HG03095 (cell line): ENCODE results near the gene SELENOS.
A peak's percentile ranks its signal among the peaks of the same experiment; 100 is the strongest.

Experiments
- ATAC-seq: cut with Tn5 transposase; IDR thresholded peaks from one replicate; pipeline ENCODE4 v1.9.1; 2021; ENCODE audit warnings: moderate library complexity; ENCODE audit not compliant: unreplicated experiment

The SELENOS gene, protein sequence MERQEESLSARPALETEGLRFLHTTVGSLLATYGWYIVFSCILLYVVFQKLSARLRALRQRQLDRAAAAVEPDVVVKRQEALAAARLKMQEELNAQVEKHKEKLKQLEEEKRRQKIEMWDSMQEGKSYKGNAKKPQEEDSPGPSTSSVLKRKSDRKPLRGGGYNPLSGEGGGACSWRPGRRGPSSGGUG

GRCh38 chr15:101277038-101277822, at the start of gene SELENOS:
Gene SELENOS, minus strand, starts transcription at chr15:101277485. Its CDS starts 68 bp downstream, at chr15:101277417.
- ATAC-seq = peak; percentile 92

- ATAC-seq = no peak
These were observed 49.3 kb upstream of the SELENOS start for GRCh38 chr15:101326462-101327146.

DNA sequence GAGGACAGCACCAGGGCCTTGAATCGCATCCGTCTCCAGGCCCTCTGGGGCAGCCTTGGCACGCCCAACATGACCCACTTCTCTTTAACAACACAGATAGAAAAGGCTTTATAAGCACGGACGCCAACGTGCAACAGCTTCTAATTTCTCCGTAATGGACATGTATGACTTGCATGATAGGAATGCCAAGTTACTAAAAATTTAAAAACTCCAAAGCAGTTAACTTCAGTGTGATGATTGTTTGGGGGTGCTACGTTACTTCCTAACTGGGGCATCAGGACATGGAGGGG, 48.7 kb upstream of the SELENOS start:
- no peak for ATAC-seq

DNA sequence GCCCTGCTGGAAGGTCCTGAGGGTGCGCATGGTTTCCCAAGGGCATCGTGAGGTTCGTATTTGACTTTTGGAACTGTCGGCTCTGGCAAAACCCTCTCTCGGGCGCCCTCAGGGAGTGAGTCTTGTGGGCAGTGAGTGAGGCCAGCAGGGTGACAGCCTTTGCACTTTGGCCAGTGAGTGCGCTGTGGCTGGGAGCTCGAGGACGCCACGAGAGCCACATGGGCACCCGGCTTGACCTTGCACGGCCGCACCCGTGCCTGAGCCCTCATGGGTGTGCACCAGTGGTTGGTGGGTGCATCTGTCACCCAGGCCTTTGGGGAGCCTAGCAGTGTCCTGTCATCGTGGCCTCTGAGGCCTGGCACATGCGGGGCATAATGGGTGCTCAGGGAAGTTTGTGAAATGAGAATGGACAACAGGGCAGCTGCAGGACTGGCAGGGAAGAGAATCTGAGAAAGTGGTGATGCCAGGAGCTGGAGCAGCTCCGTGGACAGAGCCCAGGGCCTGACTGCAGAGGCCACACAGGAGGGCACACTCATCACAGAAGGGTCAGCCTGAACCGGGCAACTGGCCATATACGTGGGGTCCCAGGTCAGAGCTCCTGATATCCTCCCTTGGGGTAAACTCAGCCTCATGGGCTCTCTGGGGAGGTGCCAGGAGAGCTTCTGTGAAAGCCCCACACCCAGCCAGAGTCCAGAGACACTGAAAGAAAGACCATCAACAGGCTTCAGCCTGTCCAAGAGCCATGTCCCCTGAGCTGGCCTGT, 48.2 kb upstream of the SELENOS start:
- no peak for ATAC-seq

GRCh38 chr15:101324524-101325177, 47.4 kb upstream of the SELENOS start:
- ATAC-seq = no peak

GRCh38 chr15:101323793-101324523, 46.7 kb upstream of the SELENOS start:
- no peak for ATAC-seq

DNA sequence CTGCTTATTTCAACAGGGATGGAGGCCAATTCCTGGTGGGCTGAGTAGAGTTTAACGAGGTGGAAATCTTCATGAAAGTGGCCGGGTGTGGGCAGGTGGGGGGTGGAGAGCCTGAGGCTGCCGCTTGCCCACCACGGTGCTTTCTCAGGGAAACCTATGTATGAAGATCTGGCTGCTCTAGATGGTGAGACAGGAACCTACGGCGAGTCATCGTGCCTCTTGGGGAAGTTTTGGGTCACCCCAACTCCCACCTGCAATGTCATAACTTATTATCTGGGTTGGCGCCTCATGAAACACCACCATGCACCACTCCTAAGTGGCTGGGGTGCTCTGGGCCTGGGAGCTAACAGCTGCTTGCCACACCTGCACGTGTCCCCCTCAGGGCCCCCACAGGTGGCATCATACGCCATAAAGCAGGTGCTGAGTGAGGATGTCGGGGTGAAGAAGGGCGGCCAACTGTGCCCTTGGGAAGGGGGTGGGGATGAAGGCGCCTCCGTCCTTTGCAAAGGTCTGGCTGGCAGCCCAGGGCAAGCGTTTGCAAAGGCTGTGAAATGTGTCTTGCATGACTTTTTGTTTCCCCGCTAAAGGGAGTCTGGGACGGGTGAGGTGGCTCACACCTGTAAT, 45.7 kb upstream of the SELENOS start:
- no peak for ATAC-seq

GRCh38 chr15:101322016-101322695, 44.9 kb upstream of the SELENOS start:
- no peak for ATAC-seq

DNA sequence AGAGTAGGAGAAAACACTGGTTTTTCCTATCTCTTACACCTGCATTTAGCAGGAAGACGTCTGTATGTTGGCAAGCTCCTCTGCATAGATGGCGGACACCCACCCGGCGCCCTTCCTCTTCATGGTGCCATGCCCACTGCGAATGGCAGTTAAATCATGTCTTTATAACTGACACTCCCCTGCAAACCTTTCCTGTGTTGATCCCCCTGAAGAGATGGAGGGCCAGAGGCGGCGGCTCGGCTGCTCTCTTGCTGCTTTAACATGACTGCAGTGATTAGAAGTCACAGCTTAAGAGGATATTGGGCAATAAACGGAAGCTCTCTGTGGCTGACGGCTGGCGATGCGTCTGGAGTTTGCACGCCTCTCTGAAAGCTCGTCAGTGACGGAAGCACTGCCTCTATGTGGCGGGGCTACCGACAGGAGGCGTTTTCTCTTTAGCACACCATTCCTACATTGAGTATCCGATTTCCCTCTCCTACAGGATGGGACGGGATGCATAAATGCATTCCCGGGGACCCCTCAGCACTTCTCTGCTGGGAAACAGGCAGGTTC, 43.3 kb upstream of the SELENOS start:
- ATAC-seq = no peak

DNA sequence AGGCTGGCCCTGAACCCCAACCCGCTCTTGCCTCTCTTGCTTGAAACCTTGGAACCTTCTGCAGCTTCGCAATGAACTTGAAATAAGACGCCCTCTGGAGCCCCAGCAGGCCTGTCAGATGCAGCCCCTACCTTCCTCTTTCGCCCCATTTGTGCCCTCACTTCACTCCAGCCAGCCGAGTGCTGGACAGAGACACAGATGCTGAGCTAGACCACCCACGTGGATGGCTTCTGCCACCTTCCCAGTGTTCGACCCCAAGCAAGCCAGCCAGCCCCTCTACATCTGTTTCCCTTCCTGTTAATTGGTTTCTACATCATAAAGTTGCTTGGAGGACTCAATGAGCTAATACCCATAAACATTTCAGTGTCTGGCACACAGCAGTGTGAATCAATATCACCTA, 41.6 kb upstream of the SELENOS start:
- no peak for ATAC-seq

DNA sequence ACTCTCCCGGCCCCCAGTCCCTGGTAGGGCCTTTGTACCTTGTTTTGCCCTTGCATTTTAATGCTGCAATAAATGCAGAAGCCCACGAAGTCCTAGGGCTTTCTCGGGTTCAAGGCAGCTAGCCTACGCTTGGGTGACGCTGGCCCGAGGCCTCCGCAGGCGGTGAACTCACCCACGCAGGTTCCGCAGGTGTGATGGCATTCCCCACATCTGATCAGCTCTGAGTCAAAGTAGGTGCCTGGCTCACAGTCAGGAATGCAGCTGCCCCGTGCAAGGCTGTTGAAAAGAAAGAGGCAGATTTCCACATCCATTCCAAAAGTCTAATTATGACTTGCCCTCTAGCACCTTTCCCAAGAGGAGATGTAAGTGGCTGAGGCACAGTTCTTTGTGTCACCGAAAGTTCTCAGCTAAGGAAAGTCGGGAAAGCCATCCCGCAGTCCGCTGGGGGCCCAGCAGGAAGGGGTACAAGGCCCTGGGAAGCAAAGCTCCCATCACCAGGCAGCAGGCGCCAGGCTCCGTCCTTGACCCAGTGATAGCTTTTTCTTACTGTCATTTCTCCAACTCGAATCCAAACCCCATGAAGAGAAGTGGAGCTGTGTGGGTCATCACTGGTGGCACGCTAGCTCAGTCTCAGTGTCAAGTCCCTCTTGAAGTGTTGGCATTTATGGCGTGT, 41.0 kb upstream of the SELENOS start:
- no peak for ATAC-seq

DNA sequence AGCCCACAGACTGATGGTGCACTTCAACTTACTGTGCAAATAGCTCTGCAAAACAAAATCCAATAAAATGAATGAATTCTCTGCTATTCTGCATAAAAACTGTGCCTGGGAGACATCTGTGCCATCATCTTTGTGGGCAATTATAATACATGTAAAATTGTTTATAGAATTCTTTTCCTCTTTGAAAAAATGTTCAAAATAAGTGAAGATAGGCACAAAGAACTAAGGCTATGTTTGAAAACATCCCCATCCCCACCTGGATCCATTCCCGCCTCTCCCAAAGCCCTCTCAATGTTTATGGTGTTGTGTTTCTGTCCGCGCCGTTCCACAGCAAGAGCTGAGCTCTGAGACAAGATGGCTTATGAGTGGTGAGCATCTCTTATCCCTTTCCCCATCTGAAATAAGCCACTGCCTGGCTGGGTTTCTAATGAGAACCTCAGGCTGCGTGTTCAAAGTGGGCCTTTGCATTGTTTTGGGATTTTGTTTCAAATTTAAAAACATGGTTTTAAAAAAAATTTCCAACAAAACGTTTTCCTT, 40.1 kb upstream of the SELENOS start:
- ATAC-seq = no peak

- no peak for ATAC-seq
These were observed 39.2 kb upstream of the SELENOS start for GRCh38 chr15:101316529-101316928.

- ATAC-seq = no peak
These were observed 38.5 kb upstream of the SELENOS start for GRCh38 chr15:101315736-101316135.

DNA sequence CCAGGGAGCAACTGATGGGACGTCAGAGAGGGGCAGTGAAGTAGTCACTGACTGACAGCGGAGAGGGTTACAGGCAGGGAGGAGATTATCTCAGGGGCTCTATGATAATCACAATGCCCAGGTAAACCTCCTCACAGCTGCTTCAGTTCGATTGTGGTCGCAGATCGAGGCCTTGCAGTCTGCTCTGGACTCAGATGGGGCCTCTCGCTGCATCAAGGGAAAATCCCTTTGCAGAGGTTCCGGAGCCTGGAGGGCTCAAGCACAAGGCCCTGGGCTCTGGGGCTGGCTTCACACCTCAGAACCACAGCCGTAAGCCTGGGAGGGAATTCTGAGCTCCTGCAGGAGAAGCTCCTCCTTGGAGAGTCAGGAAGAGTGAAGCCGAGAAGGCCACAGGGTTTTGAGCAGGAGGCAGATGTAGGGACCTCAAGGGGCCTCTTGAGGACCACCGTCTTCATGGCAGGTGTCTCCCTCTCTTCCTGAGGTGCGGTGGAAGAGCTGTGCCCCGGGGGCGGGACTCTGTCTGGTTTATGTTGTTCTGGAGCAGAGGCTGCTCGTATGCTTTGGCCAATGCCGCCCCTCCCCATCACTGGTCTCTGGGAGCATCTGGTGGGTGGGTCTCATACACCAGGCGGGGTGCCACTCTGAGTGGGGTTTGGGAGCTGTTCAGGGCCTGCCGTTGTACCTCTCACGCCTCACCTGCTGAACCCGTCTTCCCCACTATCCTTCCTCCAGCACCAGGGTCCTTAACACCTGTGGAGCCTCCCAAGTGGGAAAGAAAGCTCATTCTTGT, 37.2 kb upstream of the SELENOS start:
- no peak for ATAC-seq

DNA sequence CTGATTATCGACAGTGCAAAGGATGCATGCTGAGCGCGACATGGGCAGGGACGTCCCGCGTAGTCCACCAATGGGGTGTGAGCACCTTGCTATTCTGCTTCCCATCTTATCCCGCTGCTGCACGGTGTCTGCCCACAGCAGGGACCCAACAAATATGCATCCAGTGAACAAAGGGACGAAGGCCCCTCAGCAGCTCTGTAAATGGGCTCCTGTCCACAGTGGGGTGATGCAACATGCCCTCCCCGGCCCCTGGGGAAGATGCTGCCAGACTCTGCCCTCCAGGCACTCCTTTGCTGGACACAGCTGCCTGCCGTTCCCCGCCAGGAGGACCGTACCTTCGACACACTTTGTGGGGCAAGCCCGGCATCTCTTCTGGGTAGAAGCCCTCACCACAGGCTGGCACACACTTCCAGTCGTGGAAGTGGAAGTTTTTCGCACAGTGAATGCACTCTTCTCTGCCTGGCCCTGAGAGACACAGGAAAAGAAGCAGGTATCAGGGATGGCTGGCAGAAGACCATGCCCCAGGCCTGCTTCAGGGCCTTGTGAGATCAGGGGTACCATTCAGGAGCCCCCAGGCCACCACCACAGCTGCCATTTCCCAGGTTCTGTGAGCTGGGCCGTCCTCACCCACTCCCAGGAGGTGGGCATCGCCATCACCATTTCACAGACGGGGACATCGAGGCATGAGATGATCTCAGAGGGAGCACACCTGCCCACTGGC, 35.9 kb upstream of the SELENOS start:
- no peak for ATAC-seq

DNA sequence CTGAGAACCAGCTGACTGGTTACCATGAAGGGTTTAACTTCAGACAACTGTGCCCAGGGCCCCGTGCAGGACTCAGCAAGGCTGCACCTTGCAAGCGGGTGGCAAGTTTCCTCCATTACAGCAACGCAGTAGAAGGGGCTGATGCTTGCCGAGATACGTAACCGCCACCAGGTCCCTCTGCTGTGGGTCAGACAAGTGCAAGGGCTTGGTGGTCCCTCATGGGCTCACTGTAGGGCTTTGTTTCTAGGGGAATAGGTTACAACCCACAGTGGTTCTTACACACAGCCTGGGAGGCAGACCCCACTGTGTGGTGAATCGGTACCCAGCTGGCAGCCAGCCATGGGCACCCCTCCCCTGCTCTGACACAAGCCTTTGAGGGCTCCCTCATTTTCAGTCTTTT, 33.2 kb upstream of the SELENOS start:
- ATAC-seq = no peak
